HCT116 (cell line): Measurements from ENCODE around the gene SKI. TPM values are rescaled to one million over a fixed set of nuclear protein-coding genes. Genes with fewer than 3 reads are reported as not detected.
A peak's percentile ranks its signal among the peaks of the same experiment; 100 is the strongest.

Experiments
- ATAC-seq: fragments of 200-7000 bp; cut with Tn5 transposase; 2 replicates; pipeline ENCODE4 v1.9.1; 2020; ENCODE audit warnings: mild to moderate bottlenecking, moderate library complexity
- BruUV-seq: library from RNA; stranded (reverse); fragments of 400-500 nt; replicated peaks from 2 replicates; lab custom pipeline; 2021; lab: Mats Ljungman, UMichigan
- CTCF ChIA-PET: fragments of 300-600 bp; sonication (Branson Sonifier 250); formaldehyde crosslinking; loops from one replicate; lab custom pipeline; 2021; ENCODE audit warnings: antibody characterized with exemption; lab: Charles Lee
- POLR2A ChIA-PET: fragments of 300-600, 350-600 bp; sonication (Branson Sonifier 250); formaldehyde crosslinking; loops from one replicate; lab custom pipeline; 2021; ENCODE audit warnings: antibody characterized with exemption; lab: Charles Lee
- RAD21 ChIA-PET, 2 experiments: fragments of 300-600 bp; sonication (Branson Sonifier 250); formaldehyde crosslinking; loops; one replicate each; lab custom pipeline; 2023; ENCODE audit warnings: low total read pairs in 2 of 2; ENCODE audit not compliant: uncharacterized antibody in 2 of 2, unreplicated experiment in 2 of 2, low non-redundant PET in 1 of 2; lab: Charles Lee
- DNase-seq: peaks from one replicate; pipeline ENCODE4 v3.0.0-alpha.2; 2010; ENCODE audit warnings: low read depth, low spot score
- H2AFZ ChIP-seq: fragments of 200-600 bp; shearing (Covaris generic), sonication (generic); 2 replicates; pipeline ENCODE4 v1.6.1; 2017; ENCODE audit warnings: low read depth, mixed run types, mixed read lengths, antibody characterized with exemption, low read length; ENCODE audit not compliant: poor library complexity, severe bottlenecking
- H3K27ac ChIP-seq: 2 replicates; pipeline ENCODE4 v1.5.1; 2012; ENCODE audit warnings: low read depth, low read length
- H3K27me3 ChIP-seq: fragments of 200-600 bp; sonication (generic); 2 replicates; pipeline ENCODE4 v1.6.1; 2016; ENCODE audit warnings: mixed run types, low read length, mixed read lengths; ENCODE audit not compliant: insufficient read depth
- H3K36me3 ChIP-seq, 2 experiments: fragments of 200-500 bp in 1 of 2; fragments of 200-600 bp in 1 of 2; sonication (Bioruptor generic) in 1 of 2; sonication (generic) in 1 of 2; 2 replicates each; pipeline versions ENCODE4 v1.5.1 to v1.6.1; 2014 to 2016; ENCODE audit warnings: low read length in 2 of 2, inconsistent platforms in 1 of 2, mixed read lengths in 1 of 2, mixed run types in 1 of 2; ENCODE audit not compliant: insufficient read depth in 2 of 2, control insufficient read depth in 1 of 2
- H3K4me1 ChIP-seq, 2 experiments: fragments of 200-600 bp in 1 of 2; sonication (generic) in 1 of 2; 2 replicates each; pipeline versions ENCODE4 v1.5.1 to v1.6.1; 2012 to 2017; ENCODE audit warnings: low read length in 2 of 2, inconsistent platforms in 1 of 2, mild to moderate bottlenecking in 1 of 2, mixed read lengths in 1 of 2, mixed run types in 1 of 2, moderate library complexity in 1 of 2; ENCODE audit not compliant: insufficient read depth in 2 of 2, control insufficient read depth in 1 of 2
- H3K4me2 ChIP-seq: fragments of 200-600 bp; sonication (generic); 2 replicates; pipeline ENCODE4 v1.6.1; 2017; ENCODE audit warnings: mixed run types, low read length, mixed read lengths
- H3K4me3 ChIP-seq, 2 experiments: fragments of 200-600 bp in 1 of 2; sonication (generic) in 1 of 2; replicated peaks in 1 of 2; 2 replicates each; pipeline ENCODE4 v1.5.1; 2011 to 2016; ENCODE audit warnings: low read length in 2 of 2, control low read depth in 1 of 2, low read depth in 1 of 2, mild to moderate bottlenecking in 1 of 2, mixed read lengths in 1 of 2, mixed run types in 1 of 2
- H3K79me2 ChIP-seq: fragments of 200-600 bp; sonication (generic); 2 replicates; pipeline ENCODE4 v1.6.1; 2017; ENCODE audit warnings: mild to moderate bottlenecking, mixed run types, low read length, moderate library complexity, mixed read lengths; ENCODE audit not compliant: insufficient read depth
- H3K9ac ChIP-seq: fragments of 200-600 bp; sonication (generic); 2 replicates; pipeline ENCODE4 v1.6.1; 2016; ENCODE audit warnings: low read length, mixed read lengths
- H3K9me2 ChIP-seq: fragments of 200-600 bp; sonication (generic), shearing (Covaris generic); 2 replicates; pipeline ENCODE4 v1.6.1; 2017; ENCODE audit warnings: mixed run types, mild to moderate bottlenecking, moderate library complexity; ENCODE audit not compliant: insufficient read depth
- H3K9me3 ChIP-seq, 2 experiments: fragments of 200-500 bp in 1 of 2; fragments of 200-600 bp in 1 of 2; sonication (Bioruptor generic) in 1 of 2; sonication (generic) in 1 of 2; 2 replicates each; pipeline ENCODE4 v1.6.1; 2014 to 2017; ENCODE audit warnings: low read length in 2 of 2, mixed read lengths in 2 of 2, inconsistent platforms in 1 of 2, low read depth in 1 of 2, mild to moderate bottlenecking in 1 of 2, mixed run types in 1 of 2, moderate library complexity in 1 of 2; ENCODE audit not compliant: control insufficient read depth in 1 of 2, insufficient read depth in 1 of 2
- H4K20me1 ChIP-seq: fragments of 200-600 bp; sonication (generic), shearing (Covaris generic); 2 replicates; pipeline ENCODE4 v1.6.1; 2017; ENCODE audit warnings: mixed run types, mild to moderate bottlenecking, moderate library complexity; ENCODE audit not compliant: insufficient read depth
- CTCF ChIP-seq, 3 experiments: fragments of 200-600 bp in 1 of 3; sonication (generic) in 1 of 3; IDR thresholded peaks in 2 of 3; conservative IDR thresholded peaks in 1 of 3; 2 replicates each; pipeline ENCODE4 v1.5.1; 2012 to 2017; ENCODE audit warnings: low read depth in 2 of 3, low read length in 2 of 3, antibody characterized with exemption in 1 of 3, borderline replicate concordance in 1 of 3, control low read depth in 1 of 3, mild to moderate bottlenecking in 1 of 3, mixed read lengths in 1 of 3, mixed run types in 1 of 3, moderate library complexity in 1 of 3; ENCODE audit not compliant: insufficient read depth in 1 of 3
- POLR2A ChIP-seq: IDR thresholded peaks from 2 replicates; pipeline ENCODE4 v1.7.0; 2011; ENCODE audit warnings: borderline replicate concordance; ENCODE audit not compliant: insufficient read depth, insufficient read length; ENCODE audit errors: extremely low read depth
- POLR2AphosphoS5 ChIP-seq: IDR thresholded peaks from 2 replicates; pipeline ENCODE4 v1.6.1; 2011; ENCODE audit warnings: mild to moderate bottlenecking, low read depth, low read length, moderate library complexity
- SP1 ChIP-seq: IDR thresholded peaks from 2 replicates; pipeline ENCODE4 v1.6.1; 2012; ENCODE audit warnings: low read depth
- SRF ChIP-seq: IDR thresholded peaks from 2 replicates; pipeline ENCODE4 v1.6.1; 2012; ENCODE audit warnings: low read depth
- YY1 ChIP-seq: IDR thresholded peaks from 2 replicates; pipeline ENCODE4 v1.6.1; 2011; ENCODE audit warnings: low read length, low read depth, moderate library complexity, mild to moderate bottlenecking; ENCODE audit not compliant: insufficient replicate concordance; ENCODE audit errors: extremely low read depth
- ZFX ChIP-seq: fragments of 450-650 bp; IDR thresholded peaks from 2 replicates; pipeline ENCODE4 v1.6.1; 2017
- intact Hi-C: fragments of 100-400 bp; cut with micrococcal nuclease; formaldehyde crosslinking; loops from 2 replicates; pipeline ENCODE4 v1.10.0; 2022
- total RNA-seq: library from RNA; stranded (reverse); gene quantifications from one replicate; pipeline ENCODE4 v1.2.1, GENCODE V29; 2021; ENCODE audit not compliant: unreplicated experiment

SKI gene
- total RNA-seq, 1 experiment from 2014 or later: 56.2 TPM

GRCh38 chr1:2199042-2199810 is 28.9 kb upstream of the SKI start:
- Histone ChIP-seq H3K4me1 (peaks cover 11 to 25% of the 10 kb centered on the region in 2 experiments; a peak in 3 of 4 replicates), H3K36me3 (no peaks in the 10 kb centered on the region), H3K9ac (peak overlapping the region; percentile 71), H4K20me1 (no peaks in the 10 kb centered on the region), H3K27me3 (no peaks in the 10 kb centered on the region), H3K79me2 (no peaks in the 10 kb centered on the region), H3K4me2 (peak overlapping the region; percentile 92), H3K27ac (peak overlapping the region; percentile 54; the same call in 1 of the 2 replicates), H2AFZ (peak overlapping the region; percentile 87), H3K9me2 (no peaks in the 10 kb centered on the region), H3K4me3 (peak overlapping the region; percentile 76 to 81), H3K9me3 (no peaks in the 10 kb centered on the region)
- no peak for TF ChIP-seq CTCF (IDR thresholded peaks at IDR 0.05 in 2 of 3, conservative IDR thresholded peaks at IDR 0.05 in 1 of 3; ENCODE audit: borderline replicate concordance in 1 of 3, insufficient read depth in 1 of 3, low read depth in 2 of 3, low read length in 2 of 3)
- TF ChIP-seq POLR2A: peak; percentile 74
- no peak for TF ChIP-seq SRF
- peak; percentile 85 for TF ChIP-seq POLR2AphosphoS5
- no peak for TF ChIP-seq SP1
- TF ChIP-seq ZFX: no peak
- TF ChIP-seq YY1: peak; percentile 13
- intact Hi-C loops: loop anchor here (5.0 kb wide), 1 partner anchor 33 kb away; no protein-coding TSS in a partner anchor
- ChIA-PET POLR2A (interaction anchor here (0.6 to 1.5 kb wide), 8 partner anchors 10 to 347 kb away, joined by 3 to 12 read pairs (median 5); partner anchors contain the start of genes MORN1, RER1 and SKI), RAD21 (interaction anchor here (0.6 to 1.2 kb wide), 3 partner anchors 13 to 182 kb away, joined by 4 to 12 read pairs (median 5); no protein-coding TSS in a partner anchor), CTCF (interaction anchor here (0.6 to 8.1 kb wide), 9 partner anchors 13 to 588 kb away, joined by 3 to 271 read pairs (median 5); partner anchors contain the start of genes MORN1 and RER1)
- TSS peak; percentile 86 for BruUV-seq
- DNase-seq: peak; percentile 74
- ATAC-seq: peak; percentile 83
